HG03045 (cell line): ENCODE data around the gene CTR9.
A peak's percentile ranks its signal among the peaks of the same experiment; 100 is the strongest.

Experiments
- ATAC-seq: cut with Tn5 transposase; IDR thresholded peaks from one replicate; pipeline ENCODE4 v1.9.1; 2021; ENCODE audit warnings: mild to moderate bottlenecking, moderate library complexity; ENCODE audit not compliant: unreplicated experiment

The CTR9 gene

GRCh38 chr11:10779086-10779485 lies 28.0 kb downstream of the CTR9 start:
- no peak for ATAC-seq

GRCh38 chr11:10780040-10780439 lies 29.0 kb downstream of the CTR9 start:
- ATAC-seq = no peak

GRCh38 chr11:10784232-10785145 lies 33.4 kb downstream of the CTR9 start:
- no peak for ATAC-seq

GRCh38 chr11:10785146-10785474 lies 34.1 kb downstream of the CTR9 start:
- ATAC-seq = no peak

GRCh38 chr11:10786451-10786850 lies 35.4 kb downstream of the CTR9 start:
- ATAC-seq = no peak

GRCh38 chr11:10792385-10793068 lies 41.5 kb downstream of the CTR9 start:
- peak; percentile 88 for ATAC-seq

GRCh38 chr11:10793470-10794255 lies 42.6 kb downstream of the CTR9 start:
- no peak for ATAC-seq

GRCh38 chr11:10796191-10796590 lies 45.1 kb downstream of the CTR9 start:
- ATAC-seq = no peak

- ATAC-seq = no peak
Measured at GRCh38 chr11:10797001-10797400, 46.0 kb downstream of the CTR9 start.

GRCh38 chr11:10797531-10797930 lies 46.5 kb downstream of the CTR9 start:
- ATAC-seq = no peak

- no peak for ATAC-seq
Measured at GRCh38 chr11:10798330-10798928, 47.4 kb downstream of the CTR9 start.

- ATAC-seq = no peak
Measured at GRCh38 chr11:10800292-10800691, 49.2 kb downstream of the CTR9 start.

- ATAC-seq = no peak
Measured at GRCh38 chr11:10803676-10804075, 52.6 kb downstream of the CTR9 start.

GRCh38 chr11:10805741-10806140 lies 54.7 kb downstream of the CTR9 start:
- no peak for ATAC-seq

GRCh38 chr11:10806206-10806605 lies 55.2 kb downstream of the CTR9 start:
- ATAC-seq = no peak

GRCh38 chr11:10807493-10808234 lies 56.6 kb downstream of the CTR9 start:
- peak; percentile 6 for ATAC-seq

GRCh38 chr11:10808235-10808552 lies 57.1 kb downstream of the CTR9 start:
- ATAC-seq = peak; percentile 21

- ATAC-seq = peak; percentile 91
Measured at GRCh38 chr11:10808553-10809372, 57.7 kb downstream of the CTR9 start, which contains the start of gene EIF4G2. EIF4G2 (minus strand) TSS chr11:10808926.

- peak; percentile 15 for ATAC-seq
Measured at GRCh38 chr11:10809373-10810160, 58.5 kb downstream of the CTR9 start.
